ENCODE data around the gene NR5A1.

NR5A1 gene

GRCh38 chr9:124513376-124513994 lies 6.3 kb upstream of the NR5A1 start:
- no peak for DNase-seq

GRCh38 chr9:124512806-124513204 lies 5.6 kb upstream of the NR5A1 start:
- no peak for DNase-seq

- no peak for DNase-seq
Measured at GRCh38 chr9:124511891-124512805, 4.9 kb upstream of the NR5A1 start.

- no peak for DNase-seq
Measured at GRCh38 chr9:124511426-124511840, 4.2 kb upstream of the NR5A1 start.

GRCh38 chr9:124510650-124511425 lies 3.6 kb upstream of the NR5A1 start:
- no peak for DNase-seq

GRCh38 chr9:124507880-124508423 lies 753 bp upstream of the NR5A1 start:
- DNase-seq, result no peak

- DNase-seq, result no peak
Measured at GRCh38 chr9:124506433-124506832, 766 bp downstream of the NR5A1 start.

GRCh38 chr9:124505901-124506346 lies 1.3 kb downstream of the NR5A1 start:
- no peak for DNase-seq

- no peak for DNase-seq
Measured at GRCh38 chr9:124505006-124505900, 1.9 kb downstream of the NR5A1 start.

GRCh38 chr9:124504530-124505005 lies 2.6 kb downstream of the NR5A1 start:
- DNase-seq, result no peak

- no peak for DNase-seq
Measured at GRCh38 chr9:124503713-124504529, 3.3 kb downstream of the NR5A1 start.

GRCh38 chr9:124502711-124503702 lies 4.2 kb downstream of the NR5A1 start:
- DNase-seq, result no peak

GRCh38 chr9:124501771-124502320 lies 5.4 kb downstream of the NR5A1 start:
- no peak for DNase-seq

GRCh38 chr9:124500796-124501611 lies 6.2 kb downstream of the NR5A1 start:
- no peak for DNase-seq

- no peak for DNase-seq
Measured at GRCh38 chr9:124500028-124500795, 7.0 kb downstream of the NR5A1 start.

GRCh38 chr9:124499216-124499615 lies 8.0 kb downstream of the NR5A1 start:
- no peak for DNase-seq

- no peak for DNase-seq
Measured at GRCh38 chr9:124498499-124499146, 8.6 kb downstream of the NR5A1 start.
